IMR-90 (cell line): Measurements from ENCODE around the gene DLL4. TPM values are rescaled to one million over a fixed set of nuclear protein-coding genes. Genes with fewer than 3 reads are reported as not detected.

Experiments used
- ATAC-seq: fragments of 200-7000 bp; cut with Tn5 transposase; 2 replicates; pipeline ENCODE4 v1.9.1; 2020; ENCODE audit warnings: low read depth, mild to moderate bottlenecking, moderate library complexity
- BruUV-seq: library from RNA; stranded (reverse); fragments of 400-500 nt; replicated peaks from 2 replicates; lab custom pipeline; 2021; lab: Mats Ljungman, UMichigan
- CTCF ChIA-PET: fragments of 300-600 bp; formaldehyde crosslinking; extraction: SDS; loops from one replicate; lab custom pipeline; 2021; ENCODE audit warnings: antibody characterized with exemption; lab: Yijun Ruan, JAX
- POLR2A ChIA-PET: fragments of 300-600 bp; sonication (Branson Sonifier 250); formaldehyde crosslinking; loops from one replicate; lab custom pipeline; 2022; ENCODE audit warnings: antibody characterized with exemption; ENCODE audit not compliant: unreplicated experiment; lab: Charles Lee
- DNase-seq: peaks from one replicate; pipeline ENCODE4 v3.0.0; 2013
- H2AFZ ChIP-seq: replicated peaks from 2 replicates; pipeline ENCODE3; 2013; ENCODE audit warnings: low read length, mild to moderate bottlenecking; ENCODE audit not compliant: poor library complexity
- H2AK5ac ChIP-seq: 2 replicates; pipeline ENCODE4 v1.6.1; 2013; ENCODE audit warnings: low read depth, low read length, inconsistent platforms
- H2AK9ac ChIP-seq: replicated peaks from 2 replicates; pipeline ENCODE3; 2013; ENCODE audit warnings: mild to moderate bottlenecking, low read depth, low read length, moderate library complexity; ENCODE audit not compliant: poor library complexity
- H2BK120ac ChIP-seq: 2 replicates; pipeline ENCODE4 v1.6.1; 2013; ENCODE audit warnings: low read depth, low read length, inconsistent platforms
- H2BK15ac ChIP-seq: 3 replicates; pipeline ENCODE4 v1.6.1; 2013; ENCODE audit warnings: low read depth, low read length, inconsistent platforms
- H2BK20ac ChIP-seq: 2 replicates; pipeline ENCODE4 v1.6.1; 2013; ENCODE audit warnings: low read depth, mild to moderate bottlenecking, inconsistent platforms, low read length, moderate library complexity
- H2BK5ac ChIP-seq: 2 replicates; pipeline ENCODE4 v1.6.1; 2013; ENCODE audit warnings: mild to moderate bottlenecking, low read depth, low read length, inconsistent platforms; ENCODE audit not compliant: poor library complexity, severe bottlenecking
- H3K14ac ChIP-seq: replicated peaks from 2 replicates; pipeline ENCODE4 v1.6.1; 2013; ENCODE audit warnings: low read depth, low read length, inconsistent platforms
- H3K18ac ChIP-seq: 2 replicates; pipeline ENCODE4 v1.6.1; 2013; ENCODE audit warnings: low read depth, low read length, control low read depth
- H3K23ac ChIP-seq: 2 replicates; pipeline ENCODE4 v1.6.1; 2013; ENCODE audit warnings: low read depth, low read length, inconsistent platforms
- H3K27ac ChIP-seq: 2 replicates; pipeline ENCODE4 v1.5.1; 2013; ENCODE audit warnings: mild to moderate bottlenecking, control low read depth, low read length; ENCODE audit not compliant: insufficient read depth
- H3K27me3 ChIP-seq: 2 replicates; pipeline ENCODE4 v1.6.1; 2013; ENCODE audit warnings: low read length; ENCODE audit not compliant: control insufficient read depth, insufficient read depth
- H3K36me3 ChIP-seq: 2 replicates; pipeline ENCODE4 v1.6.1; 2013; ENCODE audit warnings: low read length, mixed read lengths; ENCODE audit not compliant: control insufficient read depth, insufficient read depth
- H3K4ac ChIP-seq: 2 replicates; pipeline ENCODE4 v1.6.1; 2013; ENCODE audit warnings: low read depth, low read length, inconsistent platforms
- H3K4me1 ChIP-seq: 2 replicates; pipeline ENCODE4 v1.6.1; 2013; ENCODE audit warnings: low read length, mixed read lengths; ENCODE audit not compliant: control insufficient read depth, insufficient read depth
- H3K4me2 ChIP-seq: 2 replicates; pipeline ENCODE4 v1.6.1; 2013; ENCODE audit warnings: low read depth, mild to moderate bottlenecking, control low read depth, low read length, moderate library complexity
- H3K4me3 ChIP-seq: 2 replicates; pipeline ENCODE4 v1.5.1; 2013; ENCODE audit warnings: low read depth, mild to moderate bottlenecking, control low read depth, low read length, moderate library complexity; ENCODE audit not compliant: insufficient read depth
- H3K56ac ChIP-seq: 2 replicates; pipeline ENCODE4 v1.6.1; 2013; ENCODE audit warnings: low read length, inconsistent platforms; ENCODE audit not compliant: insufficient read depth; ENCODE audit errors: extremely low read depth
- H3K79me1 ChIP-seq, 2 experiments: 2 replicates each; pipeline ENCODE4 v1.6.1; 2013; ENCODE audit warnings: low read length in 2 of 2, inconsistent platforms in 1 of 2, low read depth in 1 of 2
- H3K9ac ChIP-seq: 2 replicates; pipeline ENCODE4 v1.6.1; 2013; ENCODE audit warnings: low read depth, low read length, control low read depth
- H3K9me1 ChIP-seq: 2 replicates; pipeline ENCODE4 v1.6.1; 2013; ENCODE audit warnings: low read length, inconsistent platforms; ENCODE audit not compliant: insufficient read depth
- H3K9me3 ChIP-seq: 2 replicates; pipeline ENCODE4 v1.6.1; 2013; ENCODE audit warnings: low read length; ENCODE audit not compliant: control insufficient read depth, insufficient read depth
- H4K20me1 ChIP-seq: 2 replicates; pipeline ENCODE4 v1.6.1; 2013; ENCODE audit warnings: low read length, inconsistent platforms; ENCODE audit not compliant: insufficient read depth
- H4K5ac ChIP-seq: 2 replicates; pipeline ENCODE4 v1.6.1; 2013; ENCODE audit warnings: mild to moderate bottlenecking, low read depth, low read length, control low read depth
- H4K8ac ChIP-seq, 2 experiments: 2 replicates each; pipeline ENCODE4 v1.6.1; 2013; ENCODE audit warnings: low read depth in 2 of 2, low read length in 2 of 2, control low read depth in 1 of 2, inconsistent platforms in 1 of 2
- H4K91ac ChIP-seq: 2 replicates; pipeline ENCODE4 v1.6.1; 2013; ENCODE audit warnings: low read depth, low read length, inconsistent platforms; ENCODE audit not compliant: insufficient read depth
- BHLHE40 ChIP-seq: fragments of 150-350 bp; IDR thresholded peaks from 2 replicates; pipeline ENCODE4 v1.6.1; 2016; ENCODE audit warnings: mild to moderate bottlenecking, low read depth, low read length
- CEBPB ChIP-seq: IDR thresholded peaks from 2 replicates; pipeline ENCODE4 v1.6.1; 2012; ENCODE audit warnings: low read depth, low read length, improper control_type of control experiment
- CHD1 ChIP-seq: IDR thresholded peaks from 2 replicates; pipeline ENCODE4 v1.6.1; 2012; ENCODE audit warnings: low read depth, low read length, improper control_type of control experiment
- CTCF ChIP-seq: conservative IDR thresholded peaks from 2 replicates; pipeline ENCODE4 v1.5.1; 2012; ENCODE audit warnings: mild to moderate bottlenecking, low read depth, low read length, improper control_type of control experiment
- FOS ChIP-seq: fragments of 150-350 bp; IDR thresholded peaks from 2 replicates; pipeline ENCODE4 v1.6.1; 2016; ENCODE audit warnings: low read depth, low read length
- MAFK ChIP-seq: IDR thresholded peaks from 2 replicates; pipeline ENCODE4 v1.6.1; 2012; ENCODE audit warnings: low read depth, low read length, improper control_type of control experiment
- MAZ ChIP-seq: IDR thresholded peaks from 2 replicates; pipeline ENCODE4 v1.6.1; 2012; ENCODE audit warnings: low read depth, mild to moderate bottlenecking, low read length, improper control_type of control experiment, moderate library complexity, borderline replicate concordance
- MXI1 ChIP-seq: IDR thresholded peaks from 2 replicates; pipeline ENCODE4 v1.6.1; 2012; ENCODE audit warnings: low read depth, mild to moderate bottlenecking, low read length, moderate library complexity, borderline replicate concordance
- NFE2L2 ChIP-seq: fragments of 150-350 bp; IDR thresholded peaks from 2 replicates; pipeline ENCODE4 v1.6.1; 2016; ENCODE audit warnings: low read depth, mild to moderate bottlenecking, low read length
- POLR2A ChIP-seq: IDR thresholded peaks from 2 replicates; pipeline ENCODE4 v1.6.1; 2012; ENCODE audit warnings: mild to moderate bottlenecking, low read depth, low read length
- RAD21 ChIP-seq: IDR thresholded peaks from 2 replicates; pipeline ENCODE4 v1.6.1; 2012; ENCODE audit warnings: low read length, improper control_type of control experiment
- RCOR1 ChIP-seq: IDR thresholded peaks from 2 replicates; pipeline ENCODE4 v1.6.1; 2012; ENCODE audit warnings: mild to moderate bottlenecking, low read length, improper control_type of control experiment; ENCODE audit not compliant: insufficient replicate concordance
- RFX5 ChIP-seq: IDR thresholded peaks from 2 replicates; pipeline ENCODE4 v1.8.0; 2012; ENCODE audit warnings: low read depth, mild to moderate bottlenecking, low read length, moderate library complexity
- SMC3 ChIP-seq: fragments of 150-350 bp; IDR thresholded peaks from 2 replicates; pipeline ENCODE4 v1.6.1; 2016; ENCODE audit warnings: low read depth, mild to moderate bottlenecking, antibody characterized with exemption, low read length, moderate library complexity
- USF2 ChIP-seq: fragments of 150-350 bp; IDR thresholded peaks from 2 replicates; pipeline ENCODE4 v1.6.1; 2017; ENCODE audit warnings: mild to moderate bottlenecking, antibody characterized with exemption, low read length, low read depth
- WGBS, 2 experiments: methylation state at CpG; one replicate each; pipeline versions ENCODE4 v1.1.5 to v1.1.7; 2013; ENCODE audit warnings: missing lambda C conversion rate in 2 of 2; ENCODE audit not compliant: insufficient read length in 1 of 2; ENCODE audit errors: extremely low coverage in 2 of 2; 5-methylcytosine and 5-hydroxymethylcytosine counted together
- dilution Hi-C: fragments of 300-500 bp; cut with HindIII; formaldehyde crosslinking; loops from one replicate; pipeline ENCODE4 v1.14.3; 2018; ENCODE audit warnings: low sequenced_read_pairs; ENCODE audit not compliant: unreplicated experiment
- in situ Hi-C: fragments of 300-500 bp; cut with MboI; formaldehyde crosslinking; loops from 3 replicates; pipeline ENCODE4 v1.14.3; 2019; ENCODE audit warnings: low sequenced_read_pairs, inconsistent platforms, mixed read lengths
- intact Hi-C: fragments of 100-400 bp; cut with micrococcal nuclease; formaldehyde crosslinking; loops from 2 replicates; pipeline ENCODE4 v1.10.0; 2022
- polyA plus RNA-seq, 3 experiments: library from polyadenylated mRNA; depleted of rRNA; stranded (reverse); fragments of >200 nt; gene quantifications; 2 replicates each; pipeline ENCODE4 v1.2.3, GENCODE V29; 2012; ENCODE audit warnings: low replicate concordance in 1 of 3
- total RNA-seq: library from RNA; depleted of rRNA; stranded (reverse); fragments of >200 nt; gene quantifications from 2 replicates; pipeline ENCODE4 v1.2.3, GENCODE V29; 2012
- TF ChIP-seq, protein P1 (sequence below): fragments of 150-350 bp; IDR thresholded peaks from 2 replicates; pipeline ENCODE4 v1.6.1; 2016; ENCODE audit warnings: low read depth, mild to moderate bottlenecking, low read length, moderate library complexity, borderline replicate concordance

DLL4 gene
- total and polyA plus RNA-seq, 2 of the 4 experiments (the other 2 are of a cell fraction) = 1.8 to 3.4 TPM

DNA sequence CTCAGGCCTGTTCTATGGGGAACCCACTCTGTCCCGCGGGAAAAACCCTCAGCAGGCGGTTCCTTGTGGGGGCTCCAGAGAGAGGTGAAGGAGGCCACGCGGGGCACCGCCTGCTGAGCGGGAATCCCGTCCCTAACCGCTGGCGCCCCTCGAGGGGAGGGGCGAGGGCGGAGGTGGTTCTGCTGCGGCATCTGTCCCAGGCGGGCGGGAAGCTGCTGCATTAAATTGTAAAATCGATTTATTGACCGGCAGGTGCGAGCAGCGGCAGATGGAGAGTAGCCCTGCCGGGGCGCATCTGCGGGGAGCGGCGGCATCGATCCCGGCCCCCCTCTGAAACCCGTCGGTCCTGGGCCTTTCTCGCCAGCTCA is 3.7 kb upstream of the DLL4 start:
- no peak overlapping the region for H2AK9ac ChIP-seq
- no peak overlapping the region for H3K4ac ChIP-seq
- BruUV-seq = no TSS peak
- H2BK20ac ChIP-seq = no peak overlapping the region
- intact Hi-C loops (no loop called here), dilution Hi-C loops (no loop called here), in situ Hi-C loops (no loop called here)
- H4K91ac ChIP-seq = no peak overlapping the region
- POLR2A ChIA-PET = no interaction called here
- H2BK5ac ChIP-seq = no peak overlapping the region
- H4K5ac ChIP-seq = no peak overlapping the region
- peaks cover 0 to 8% of the 10 kb centered on the region in 2 experiments; a peak in 1 of 4 replicates for H3K79me1 ChIP-seq
- no peak overlapping the region for H2AFZ ChIP-seq
- H3K18ac ChIP-seq = no peak overlapping the region
- no peak overlapping the region for H3K4me3 ChIP-seq
- H3K14ac ChIP-seq = no peak overlapping the region
- no peak for ATAC-seq
- H3K9me1 ChIP-seq = no peaks in the 10 kb centered on the region
- no peak overlapping the region for H3K56ac ChIP-seq
- no peak overlapping the region for H2BK15ac ChIP-seq
- H3K27me3 ChIP-seq = peaks cover 26% of the 10 kb centered on the region
- H4K20me1 ChIP-seq = peaks cover 13% of the 10 kb centered on the region
- H3K27ac ChIP-seq = no peak overlapping the region
- H3K36me3 ChIP-seq = no peaks in the 10 kb centered on the region
- no peak for DNase-seq
- no peaks in the 10 kb centered on the region for H3K9me3 ChIP-seq
- H3K4me1 ChIP-seq = peaks cover 6% of the 10 kb centered on the region; the same call in 1 of the 2 replicates
- H3K9ac ChIP-seq = no peak overlapping the region
- H4K8ac ChIP-seq = no peak overlapping the region
- no peak overlapping the region for H3K23ac ChIP-seq
- WGBS, 2 experiments = 31% methylated on average over 20 of the region's 30 CpGs; no CpG with 5 or more reads in 1 of the 2 experiments
- H3K4me2 ChIP-seq = no peak overlapping the region
- H2BK120ac ChIP-seq = no peak overlapping the region
- TF ChIP-seq RCOR1 (no peak), SMC3 (no peak), MAFK (no peak), POLR2A (no peak), NFE2L2 (no peak), BHLHE40 (no peak), CTCF (no peak), MAZ (no peak), RFX5 (no peak), USF2 (no peak), MXI1 (no peak), CHD1 (no peak), CEBPB (no peak), RAD21 (no peak), FOS (no peak)
- TF ChIP-seq, protein P1, sequence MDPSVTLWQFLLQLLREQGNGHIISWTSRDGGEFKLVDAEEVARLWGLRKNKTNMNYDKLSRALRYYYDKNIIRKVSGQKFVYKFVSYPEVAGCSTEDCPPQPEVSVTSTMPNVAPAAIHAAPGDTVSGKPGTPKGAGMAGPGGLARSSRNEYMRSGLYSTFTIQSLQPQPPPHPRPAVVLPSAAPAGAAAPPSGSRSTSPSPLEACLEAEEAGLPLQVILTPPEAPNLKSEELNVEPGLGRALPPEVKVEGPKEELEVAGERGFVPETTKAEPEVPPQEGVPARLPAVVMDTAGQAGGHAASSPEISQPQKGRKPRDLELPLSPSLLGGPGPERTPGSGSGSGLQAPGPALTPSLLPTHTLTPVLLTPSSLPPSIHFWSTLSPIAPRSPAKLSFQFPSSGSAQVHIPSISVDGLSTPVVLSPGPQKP = no peak
- CTCF ChIA-PET = no interaction called here
- H2AK5ac ChIP-seq = no peak overlapping the region
